Medulla oblongata (tissue), 1 donor: ENCODE results near the gene KCNJ6.
"Not testable (repeated sequence)": the region's sequence is repeated elsewhere in the genome, so short reads cannot be mapped to it uniquely, and the experiment has no call there.

Experiments used
- DNase-seq: peaks from one replicate; pipeline ENCODE4 v3.0.0-alpha.2; 2015; ENCODE audit errors: extremely low spot score

KCNJ6 gene

GRCh38 chr21:37606549-37606948 lies 309.7 kb downstream of the KCNJ6 start:
- no peak for DNase-seq

GRCh38 chr21:37605006-37605405 lies 311.3 kb downstream of the KCNJ6 start:
- no peak for DNase-seq

DNA sequence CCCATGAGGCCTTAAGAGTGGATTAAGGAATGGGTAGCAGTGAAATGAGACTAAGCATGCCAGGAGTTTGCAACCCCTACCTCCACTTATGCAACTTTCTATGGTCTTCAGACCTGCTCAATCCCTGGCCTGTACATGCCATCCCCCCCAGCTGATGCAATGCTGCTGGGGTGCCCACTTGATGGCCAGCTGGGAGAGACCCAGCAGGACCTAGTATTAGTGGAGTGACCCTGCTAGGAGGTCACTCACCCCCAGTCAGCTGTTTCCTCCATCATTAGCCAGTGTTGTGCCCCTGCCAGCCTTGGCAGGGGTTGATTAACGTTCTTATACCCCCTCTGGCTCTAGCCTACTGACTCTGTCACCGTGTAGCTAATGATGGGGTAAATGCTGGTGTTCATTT lies 313.1 kb downstream of the KCNJ6 start:
- no peak for DNase-seq

DNA sequence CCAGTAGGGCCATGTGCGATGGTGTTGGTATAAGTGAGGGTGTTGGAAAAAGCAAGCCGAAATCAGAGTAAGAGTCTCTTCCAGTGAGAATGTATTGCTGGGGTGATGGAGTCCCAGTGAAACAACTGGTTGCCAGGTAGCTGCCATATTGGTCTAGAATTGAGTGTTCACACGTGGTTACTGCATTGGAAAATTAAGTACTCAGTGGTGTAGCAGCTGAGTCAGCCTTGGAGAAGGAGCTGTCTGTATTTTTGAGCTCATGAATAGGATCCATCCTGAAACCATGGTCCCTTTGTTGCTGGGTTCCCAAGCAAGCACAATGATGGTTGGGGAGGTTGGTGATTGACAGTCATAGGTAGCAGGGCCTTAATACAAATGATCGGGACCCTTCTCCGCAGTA lies 314.3 kb downstream of the KCNJ6 start:
- no peak for DNase-seq

- DNase-seq: no peak
Measured at GRCh38 chr21:37601027-37601426, 315.2 kb downstream of the KCNJ6 start.

DNA sequence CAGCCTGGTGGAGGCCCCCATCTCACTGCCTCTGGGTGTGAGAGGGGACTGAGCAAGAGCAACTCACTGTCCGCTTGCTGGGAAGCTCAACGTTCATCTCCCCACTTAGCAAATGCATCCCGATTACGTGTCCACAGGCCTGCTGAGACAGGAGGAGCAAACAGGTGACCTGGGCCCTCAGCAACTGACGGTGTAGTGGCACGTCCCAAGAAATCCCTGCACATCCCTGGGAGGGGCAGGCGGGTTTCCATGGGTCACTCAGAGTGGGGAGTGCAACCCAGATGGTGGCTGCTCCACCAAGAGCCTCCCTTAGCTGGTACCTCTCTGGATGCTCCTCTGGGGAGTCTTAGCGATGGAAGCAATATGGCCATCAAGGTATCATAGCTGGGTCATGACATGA lies 320.3 kb downstream of the KCNJ6 start:
- DNase-seq: no peak

GRCh38 chr21:37594472-37594951 lies 321.7 kb downstream of the KCNJ6 start:
- no peak for DNase-seq

- DNase-seq: no peak
Measured at GRCh38 chr21:37593740-37594471, 322.4 kb downstream of the KCNJ6 start.

- DNase-seq: no peak
Measured at GRCh38 chr21:37593015-37593414, 323.2 kb downstream of the KCNJ6 start.

GRCh38 chr21:37592496-37592895 lies 323.8 kb downstream of the KCNJ6 start:
- no peak for DNase-seq

GRCh38 chr21:37591994-37592393 lies 324.3 kb downstream of the KCNJ6 start:
- DNase-seq: not testable (repeated sequence)

DNA sequence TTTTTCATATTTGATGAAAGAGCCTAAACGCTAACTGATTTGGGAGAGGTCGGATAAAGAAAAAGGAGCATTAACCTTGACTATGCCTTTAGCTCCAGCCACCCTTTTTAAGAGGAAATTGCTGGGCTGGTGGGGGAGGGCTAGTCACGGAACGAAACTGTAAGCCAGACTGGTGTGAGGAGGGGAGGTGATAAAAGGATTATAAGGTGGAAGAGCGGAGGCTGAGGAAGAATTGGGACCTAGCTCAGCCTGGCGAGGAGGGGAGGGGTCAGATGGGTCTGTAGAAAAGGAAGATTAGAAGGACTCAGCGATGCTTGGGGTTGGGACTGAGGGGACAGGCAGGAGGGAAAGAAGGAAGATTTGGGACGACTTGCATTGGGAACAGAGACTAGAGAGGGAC lies 325.4 kb downstream of the KCNJ6 start:
- not testable (repeated sequence) for DNase-seq

GRCh38 chr21:37588644-37589043 lies 327.6 kb downstream of the KCNJ6 start:
- DNase-seq: not testable (repeated sequence)

DNA sequence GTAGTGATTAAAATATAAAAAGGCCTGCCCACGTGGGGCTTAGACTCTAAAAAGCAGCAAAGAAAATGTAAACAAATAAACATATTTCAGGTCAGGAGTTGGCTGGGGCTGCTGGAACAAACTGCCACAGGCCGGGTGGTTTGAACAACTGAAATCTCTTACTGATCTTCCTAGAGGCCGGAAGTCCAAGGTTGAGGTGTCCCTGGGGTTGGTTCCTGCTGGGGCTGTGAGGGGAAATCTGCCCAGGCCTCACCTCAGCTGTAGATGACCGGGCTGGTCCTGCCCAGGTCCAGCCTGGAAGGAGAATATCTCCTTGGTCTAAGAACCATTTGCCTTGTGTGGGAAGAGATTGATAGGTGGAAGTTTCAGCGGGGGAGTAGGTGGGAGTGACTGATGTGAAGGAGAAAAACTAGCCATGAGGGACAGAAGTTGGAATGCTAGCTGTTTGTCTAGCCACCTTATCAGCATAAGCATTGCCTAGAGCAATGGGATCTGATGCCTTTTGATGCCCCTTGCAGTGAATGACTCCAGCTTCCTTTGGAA lies 328.6 kb downstream of the KCNJ6 start:
- DNase-seq: no peak

DNA sequence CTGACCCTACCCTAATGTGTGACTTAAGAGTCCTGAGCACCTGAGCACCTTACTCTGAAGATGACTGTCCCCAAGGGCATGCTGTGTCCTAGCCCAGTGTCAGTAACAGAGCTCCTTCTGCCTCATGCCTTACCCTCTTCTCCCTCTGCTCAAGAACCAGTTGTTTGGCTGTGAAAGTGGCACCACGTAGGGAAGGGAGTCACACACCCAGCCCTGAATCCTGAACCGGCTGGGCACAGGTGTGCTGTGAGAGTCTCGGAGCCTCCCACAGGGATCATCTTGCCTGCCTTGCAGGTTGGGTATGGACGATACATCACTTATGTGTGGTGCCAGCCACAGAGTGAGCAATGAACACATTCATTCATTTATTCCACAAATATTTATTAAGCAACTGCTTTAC lies 329.1 kb downstream of the KCNJ6 start:
- DNase-seq: no peak

DNA sequence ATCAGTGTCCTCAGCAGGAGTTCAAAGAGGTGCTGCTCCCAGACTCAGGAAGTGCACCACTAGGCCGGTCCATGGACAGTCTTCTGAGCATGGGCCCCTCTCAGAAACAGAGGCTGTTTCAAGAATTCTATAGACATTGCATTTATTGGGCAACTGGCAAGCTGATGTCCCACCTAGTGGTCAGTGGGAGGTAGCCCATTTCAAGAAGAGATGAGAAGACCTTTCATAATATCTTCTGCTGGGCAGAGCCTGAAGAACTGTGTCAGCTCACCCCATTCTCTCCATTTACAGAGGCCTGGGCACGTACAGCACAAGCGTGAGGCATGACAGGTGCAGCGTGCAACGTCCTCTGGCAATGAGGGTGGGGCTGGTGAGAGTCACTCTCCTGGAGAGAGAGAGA lies 333.7 kb downstream of the KCNJ6 start:
- no peak for DNase-seq

GRCh38 chr21:37580666-37581065 lies 335.6 kb downstream of the KCNJ6 start:
- no peak for DNase-seq

DNA sequence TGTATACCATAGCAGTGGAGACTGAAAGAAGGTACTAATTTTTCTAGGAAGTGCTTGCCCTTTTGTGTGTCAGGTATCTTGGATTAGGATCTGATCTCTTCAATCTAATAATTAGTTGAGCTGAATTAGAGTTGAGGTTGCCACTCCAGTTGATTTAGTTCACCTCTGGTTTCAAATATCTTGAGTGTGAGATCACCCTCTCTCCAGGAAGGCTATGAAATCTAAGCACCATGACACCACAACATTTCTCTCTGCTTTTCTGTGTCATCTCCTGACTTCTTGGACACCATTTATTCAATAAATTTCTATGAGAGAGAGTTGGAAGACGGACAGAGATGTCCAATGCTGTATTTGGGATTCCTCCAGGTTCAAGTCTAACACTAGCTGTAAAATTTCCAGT lies 336.9 kb downstream of the KCNJ6 start:
- DNase-seq: no peak

DNA sequence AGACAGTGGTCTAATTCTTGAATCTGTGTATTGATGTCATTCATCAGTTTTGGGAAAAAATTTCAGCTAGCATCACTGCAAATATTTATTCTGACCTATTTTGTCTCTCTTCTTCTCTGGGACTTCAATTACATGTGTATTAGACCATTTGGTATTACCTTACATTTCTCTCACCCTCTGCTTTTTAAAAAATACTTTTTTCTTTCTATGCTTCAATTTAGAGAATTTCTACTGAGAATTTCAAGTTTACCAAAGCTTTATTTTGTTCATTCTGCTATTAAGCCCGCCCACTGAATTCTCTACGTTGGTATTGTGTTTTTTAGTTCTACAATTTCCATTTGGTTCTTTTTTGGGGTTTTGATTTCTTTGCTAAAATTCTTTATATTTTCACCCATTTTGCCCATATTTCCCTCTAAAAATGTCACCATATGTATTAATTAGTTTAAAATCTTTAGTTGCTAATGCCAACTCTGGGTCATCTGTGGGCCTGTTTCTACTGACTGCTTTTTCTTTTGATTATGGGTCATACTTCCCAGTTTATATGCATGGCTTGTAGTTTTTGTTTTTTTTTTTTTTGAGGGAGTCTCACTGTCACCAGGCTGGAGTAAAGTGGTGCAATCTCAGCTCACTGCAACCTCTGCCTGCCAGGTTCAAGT lies 337.7 kb downstream of the KCNJ6 start:
- no peak for DNase-seq

DNA sequence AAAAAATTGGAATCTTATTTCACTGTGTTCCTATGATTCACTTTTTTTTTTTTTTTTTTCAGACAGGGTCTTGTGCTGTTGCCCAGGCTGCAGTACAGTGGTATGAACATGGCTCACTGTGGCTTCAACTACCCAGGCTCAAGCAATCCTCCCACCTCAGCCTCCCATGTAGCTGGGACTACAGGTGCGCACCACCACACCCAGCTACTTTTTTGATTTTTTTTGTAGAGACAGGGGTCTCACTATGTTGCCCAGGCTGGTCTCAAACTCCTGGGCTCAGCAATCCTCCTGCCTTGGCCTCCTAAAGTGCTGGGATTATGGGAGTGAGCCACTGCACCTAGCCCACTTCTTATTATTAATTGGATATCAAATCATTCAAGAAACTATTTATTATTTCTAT lies 339.3 kb downstream of the KCNJ6 start:
- DNase-seq: not testable (repeated sequence)

- no peak for DNase-seq
Measured at GRCh38 chr21:37575580-37575979, 340.7 kb downstream of the KCNJ6 start.

- no peak for DNase-seq
Measured at GRCh38 chr21:37574751-37575150, 341.5 kb downstream of the KCNJ6 start.

DNA sequence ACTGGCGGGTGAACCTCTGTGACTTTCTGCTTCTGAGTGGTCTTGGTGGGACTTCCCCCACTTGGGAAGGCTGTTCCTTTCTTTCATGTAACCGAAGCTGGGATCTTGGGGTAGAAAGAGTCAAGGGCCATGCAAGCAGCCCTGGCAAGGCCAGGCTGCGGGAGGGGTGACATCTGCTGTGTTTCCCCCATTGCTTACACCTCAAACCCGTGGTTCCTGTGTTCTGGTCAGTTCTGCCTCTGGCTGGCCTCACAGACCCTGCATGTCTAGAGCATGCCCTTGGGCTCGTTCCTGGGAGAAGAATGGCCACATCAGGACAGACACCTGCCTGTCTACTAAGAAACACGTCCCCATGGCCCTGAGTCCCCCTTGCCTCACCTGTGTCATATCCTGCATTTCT lies 341.9 kb downstream of the KCNJ6 start:
- DNase-seq: no peak
